HEK293 (cell line): Measurements from ENCODE around the gene MARK2.

Experiments used
- AEBP2 ChIP-seq: fragments of 450-650 bp; formaldehyde crosslinking; IDR thresholded peaks from 2 replicates; pipeline ENCODE4 v1.5.1; 2016; ENCODE audit warnings: missing biosample characterization, missing genetic modification characterization, borderline replicate concordance
- BCL11B ChIP-seq: fragments of 450-650 bp; formaldehyde crosslinking; IDR thresholded peaks from 2 replicates; pipeline ENCODE4 v1.5.1; 2016; ENCODE audit warnings: low read depth, missing biosample characterization, missing genetic modification characterization
- KLF17 ChIP-seq: fragments of 450-650 bp; formaldehyde crosslinking; IDR thresholded peaks from 2 replicates; pipeline ENCODE4 v1.5.1; 2016; ENCODE audit warnings: missing biosample characterization, missing genetic modification characterization
- MYNN ChIP-seq: fragments of 450-650 bp; formaldehyde crosslinking; IDR thresholded peaks from 2 replicates; pipeline ENCODE4 v1.5.1; 2016; ENCODE audit warnings: missing biosample characterization, missing genetic modification characterization, borderline replicate concordance
- MZF1 ChIP-seq: fragments of 450-650 bp; formaldehyde crosslinking; IDR thresholded peaks from 2 replicates; pipeline ENCODE4 v1.5.1; 2017; ENCODE audit warnings: missing biosample characterization, missing genetic modification characterization, borderline replicate concordance
- PBX3 ChIP-seq: sonication (generic); formaldehyde crosslinking; IDR thresholded peaks from 2 replicates; pipeline ENCODE4 v1.8.1; 2022; ENCODE audit warnings: mild to moderate bottlenecking, moderate library complexity, missing genetic modification reagents
- PRDM6 ChIP-seq: fragments of 450-650 bp; formaldehyde crosslinking; IDR thresholded peaks from 2 replicates; pipeline ENCODE4 v1.5.1; 2017; ENCODE audit warnings: missing biosample characterization, missing genetic modification characterization
- RBAK ChIP-seq: fragments of 450-650 bp; formaldehyde crosslinking; IDR thresholded peaks from 2 replicates; pipeline ENCODE4 v1.5.1; 2016; ENCODE audit warnings: missing biosample characterization, missing genetic modification characterization
- SALL2 ChIP-seq: fragments of 450-650 bp; formaldehyde crosslinking; IDR thresholded peaks from 2 replicates; pipeline ENCODE4 v1.5.0; 2017; ENCODE audit warnings: missing biosample characterization, mild to moderate bottlenecking, missing genetic modification characterization, borderline replicate concordance
- ZBTB10 ChIP-seq: fragments of 450-650 bp; formaldehyde crosslinking; IDR thresholded peaks from 2 replicates; pipeline ENCODE4 v1.5.1; 2016; ENCODE audit warnings: missing biosample characterization, missing genetic modification characterization
- ZBTB26 ChIP-seq: fragments of 450-650 bp; formaldehyde crosslinking; optimal IDR thresholded peaks from 2 replicates; pipeline ENCODE3; 2016; ENCODE audit warnings: missing biosample characterization, mild to moderate bottlenecking, missing genetic modification characterization
- ZNF114 ChIP-seq: fragments of 450-650 bp; formaldehyde crosslinking; IDR thresholded peaks from 2 replicates; pipeline ENCODE4 v1.5.0; 2017; ENCODE audit warnings: missing biosample characterization, missing genetic modification characterization
- ZNF184 ChIP-seq: fragments of 450-650 bp; IDR thresholded peaks from 2 replicates; pipeline ENCODE4 v1.5.1; 2018; ENCODE audit warnings: missing biosample characterization, mild to moderate bottlenecking, missing genetic modification characterization
- ZNF274 ChIP-seq, 2 experiments: fragments of 200-500 bp in 1 of 2; fragments of 450-650 bp in 1 of 2; sonication (Bioruptor generic) in 1 of 2; formaldehyde crosslinking in 1 of 2; IDR thresholded peaks; 2 replicates each; pipeline versions ENCODE4 v1.5.1 to v1.6.1; 2014 to 2016; ENCODE audit warnings: borderline replicate concordance in 1 of 2, inconsistent platforms in 1 of 2, low read length in 1 of 2, missing biosample characterization in 1 of 2, missing genetic modification characterization in 1 of 2
- ZNF341 ChIP-seq: fragments of 450-650 bp; formaldehyde crosslinking; IDR thresholded peaks from 2 replicates; pipeline ENCODE4; 2016; ENCODE audit warnings: low read depth, missing biosample characterization, missing genetic modification characterization
- ZNF37A ChIP-seq: fragments of 450-650 bp; IDR thresholded peaks from 2 replicates; pipeline ENCODE4 v1.5.1; 2018; ENCODE audit warnings: missing biosample characterization, missing genetic modification characterization
- ZNF423 ChIP-seq: fragments of 450-650 bp; formaldehyde crosslinking; IDR thresholded peaks from 2 replicates; pipeline ENCODE4 v1.5.1; 2016; ENCODE audit warnings: missing biosample characterization, missing genetic modification characterization
- ZNF518A ChIP-seq: fragments of 450-650 bp; formaldehyde crosslinking; conservative IDR thresholded peaks from 2 replicates; pipeline ENCODE4 v1.5.1; 2016; ENCODE audit warnings: low read depth, missing biosample characterization, missing genetic modification characterization
- ZNF549 ChIP-seq: fragments of 450-650 bp; IDR thresholded peaks from 2 replicates; pipeline ENCODE4 v1.5.1; 2018; ENCODE audit warnings: missing biosample characterization, missing genetic modification characterization, mild to moderate bottlenecking, inconsistent platforms, moderate library complexity
- ZNF558 ChIP-seq: fragments of 450-650 bp; formaldehyde crosslinking; IDR thresholded peaks from 2 replicates; pipeline ENCODE4 v1.5.1; 2016; ENCODE audit warnings: missing biosample characterization, missing genetic modification characterization
- ZNF629 ChIP-seq: fragments of 450-650 bp; formaldehyde crosslinking; IDR thresholded peaks from 2 replicates; pipeline ENCODE4 v1.5.1; 2017; ENCODE audit warnings: missing biosample characterization, missing genetic modification characterization
- ZNF776 ChIP-seq: fragments of 450-650 bp; formaldehyde crosslinking; IDR thresholded peaks from 2 replicates; pipeline ENCODE4 v1.5.0; 2017; ENCODE audit warnings: missing biosample characterization, missing genetic modification characterization, borderline replicate concordance
- ZNF791 ChIP-seq: fragments of 450-650 bp; formaldehyde crosslinking; IDR thresholded peaks from 2 replicates; pipeline ENCODE4 v1.5.1; 2016; ENCODE audit warnings: missing biosample characterization, missing genetic modification characterization

The MARK2 gene

GRCh38 chr11:63871962-63872799, 33.3 kb downstream of the MARK2 start (continued):
- TF ChIP-seq ZBTB10: no peak
- TF ChIP-seq KLF17: no peak
- TF ChIP-seq ZNF37A: no peak
- TF ChIP-seq ZNF776 (tag by site-specific recombination): no peak
- no peak for TF ChIP-seq MZF1 (tag by site-specific recombination)
- no peak for TF ChIP-seq SALL2
- TF ChIP-seq ZNF558 (tag by site-specific recombination): no peak
- TF ChIP-seq ZNF423 (tag by site-specific recombination): 0 out of 2 replicates have a peak, but pooled peaks have one; percentile 24
- TF ChIP-seq BCL11B (tag by site-specific recombination): no peak
- TF ChIP-seq ZNF791: no peak
- TF ChIP-seq ZNF114 (tag by site-specific recombination): no peak
- no peak for TF ChIP-seq ZNF629 (tag by site-specific recombination)
- no peak for TF ChIP-seq AEBP2 (tag by site-specific recombination)
- TF ChIP-seq PBX3 (CRISPR knock-in tag): no peak
- no peak for TF ChIP-seq MYNN (tag by site-specific recombination)
- TF ChIP-seq ZNF274 (IDR thresholded peaks at IDR 0.05; ENCODE audit: low read length): no peak
- no peak for TF ChIP-seq ZNF274 (tag by site-specific recombination; IDR thresholded peaks at IDR 0.05; ENCODE audit: borderline replicate concordance)
- TF ChIP-seq ZBTB26: no peak
- no peak for TF ChIP-seq ZNF518A
- TF ChIP-seq ZNF184 (tag by site-specific recombination): no peak
- no peak for TF ChIP-seq PRDM6
- 0 out of 2 replicates have a peak, but pooled peaks have one; percentile 18 for TF ChIP-seq ZNF341 (tag by site-specific recombination)
- TF ChIP-seq ZNF549 (tag by site-specific recombination): no peak
- no peak for TF ChIP-seq RBAK (tag by site-specific recombination)
